Endothelial cell (in vitro differentiated cells): ENCODE data around the gene SERTAD3. TPM values are rescaled to one million over a fixed set of nuclear protein-coding genes. Genes with fewer than 3 reads are reported as not detected.
"Not testable (repeated sequence)": the region's sequence is repeated elsewhere in the genome, so short reads cannot be mapped to it uniquely, and the experiment has no call there.

Experiments used
- DNase-seq: peaks from one replicate; pipeline ENCODE4 v3.0.0; 2021; ENCODE audit warnings: low spot score
- H3K27ac Mint-ChIP-seq: one replicate; pipeline ENCODE4 v1.8.0; 2021; ENCODE audit warnings: mixed read lengths, inconsistent platforms; ENCODE audit not compliant: unreplicated experiment
- H3K27me3 Mint-ChIP-seq: one replicate; pipeline ENCODE4 v1.8.0; 2021; ENCODE audit warnings: mild to moderate bottlenecking, moderate library complexity, mixed read lengths, inconsistent platforms; ENCODE audit not compliant: unreplicated experiment
- H3K36me3 Mint-ChIP-seq: one replicate; pipeline ENCODE4 v1.8.0; 2021; ENCODE audit warnings: mild to moderate bottlenecking, low read depth, mixed read lengths, inconsistent platforms; ENCODE audit not compliant: unreplicated experiment
- H3K4me1 Mint-ChIP-seq: one replicate; pipeline ENCODE4 v1.8.0; 2021; ENCODE audit warnings: mild to moderate bottlenecking, mixed read lengths, inconsistent platforms; ENCODE audit not compliant: unreplicated experiment
- H3K4me3 Mint-ChIP-seq: one replicate; pipeline ENCODE4 v1.8.0; 2021; ENCODE audit warnings: mild to moderate bottlenecking, mixed read lengths, inconsistent platforms; ENCODE audit not compliant: unreplicated experiment
- H3K9me3 Mint-ChIP-seq: one replicate; pipeline ENCODE4 v1.8.0; 2021; ENCODE audit warnings: mixed read lengths, inconsistent platforms; ENCODE audit not compliant: unreplicated experiment
- long read RNA-seq: library from polyadenylated mRNA; unstranded; transcript quantifications from one replicate; pipeline ENCODE4 v2.0.0, GENCODE V29; 2020; ENCODE audit not compliant: unreplicated experiment
- total RNA-seq: library from RNA; stranded (reverse); fragmentation: NEBNext Ultra II Directional; extraction: Animal tissue kit (Norgen Biotek cat#: 25700); gene quantifications from one replicate; pipeline ENCODE4 v1.2.1, GENCODE V29; 2021; ENCODE audit not compliant: unreplicated experiment
- TF ChIP-seq, protein P1 (sequence below): fragments of 200-600 bp; sonication (generic); IDR thresholded peaks from one replicate; pipeline ENCODE4 v1.5.0; 2021; ENCODE audit warnings: antibody characterized with exemption; ENCODE audit not compliant: unreplicated experiment

SERTAD3 gene, protein sequence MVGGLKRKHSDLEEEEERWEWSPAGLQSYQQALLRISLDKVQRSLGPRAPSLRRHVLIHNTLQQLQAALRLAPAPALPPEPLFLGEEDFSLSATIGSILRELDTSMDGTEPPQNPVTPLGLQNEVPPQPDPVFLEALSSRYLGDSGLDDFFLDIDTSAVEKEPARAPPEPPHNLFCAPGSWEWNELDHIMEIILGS
- 42.9 TPM for total RNA-seq
- long read RNA-seq, transcript SERTAD3-201 (2 exons, 1,734 nt) = major isoform, 28 of 32 reads
- long read RNA-seq, partial matches to known transcripts = 0 of 32 reads
- long read RNA-seq, other reads (novel, unspliced or antisense) = 4 of 32 reads

DNA sequence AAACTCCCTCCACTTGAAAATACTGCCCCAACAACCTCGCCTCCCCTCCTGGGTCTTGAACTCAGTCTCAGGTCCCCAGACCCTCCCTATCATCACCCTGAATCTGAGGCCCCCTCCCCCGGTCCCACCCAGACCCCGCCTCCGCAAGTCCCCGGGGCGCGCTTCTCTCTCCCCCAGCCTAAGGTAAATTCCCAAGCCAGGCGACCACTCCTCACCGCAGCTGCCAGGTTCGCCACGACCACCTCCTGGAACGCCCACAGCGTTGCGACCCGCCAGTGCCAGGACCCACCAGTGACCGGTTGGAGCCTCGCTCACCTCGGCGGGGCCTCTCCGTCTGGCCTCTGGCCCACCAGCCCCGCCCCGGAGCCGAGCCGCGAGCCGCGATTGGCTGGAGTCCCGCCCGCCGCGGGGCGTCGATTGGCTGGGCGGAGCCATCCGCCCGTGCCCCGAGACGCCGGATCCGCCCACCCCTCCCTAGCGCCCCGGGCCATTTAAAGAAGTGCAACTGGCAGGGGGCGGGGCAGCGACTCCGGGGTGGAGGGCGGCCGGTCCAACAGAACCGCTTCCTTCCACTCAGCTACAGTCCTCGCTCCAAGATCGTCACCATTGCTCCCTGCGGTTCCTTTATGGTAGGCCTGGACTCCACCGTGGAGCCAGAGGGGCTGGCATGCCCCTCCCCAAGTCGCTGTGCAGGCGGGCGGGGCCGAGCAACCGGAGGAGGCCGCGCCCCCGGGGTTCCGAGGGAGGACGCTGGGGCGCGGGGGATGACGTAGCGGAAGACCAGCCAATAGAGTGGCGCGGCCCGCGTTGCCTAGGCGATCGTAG is at the start of gene SERTAD3:
Gene SERTAD3, minus strand, starts transcription at position 336 of the 825 bp plus-strand sequence. CDS start 2,255 bp downstream, outside the sequence.
- Mint-ChIP-seq H3K36me3 (peaks cover 21% of the 10 kb centered on the region), H3K4me3 (peak within 1 kb of the TSS; percentile 99), H3K9me3 (no peaks in the 10 kb centered on the region), H3K27ac (peak within 1 kb of the TSS; percentile 100), H3K27me3 (peaks cover 6% of the 10 kb centered on the region), H3K4me1 (peaks cover 18% of the 10 kb centered on the region)
- TF ChIP-seq, protein P1, sequence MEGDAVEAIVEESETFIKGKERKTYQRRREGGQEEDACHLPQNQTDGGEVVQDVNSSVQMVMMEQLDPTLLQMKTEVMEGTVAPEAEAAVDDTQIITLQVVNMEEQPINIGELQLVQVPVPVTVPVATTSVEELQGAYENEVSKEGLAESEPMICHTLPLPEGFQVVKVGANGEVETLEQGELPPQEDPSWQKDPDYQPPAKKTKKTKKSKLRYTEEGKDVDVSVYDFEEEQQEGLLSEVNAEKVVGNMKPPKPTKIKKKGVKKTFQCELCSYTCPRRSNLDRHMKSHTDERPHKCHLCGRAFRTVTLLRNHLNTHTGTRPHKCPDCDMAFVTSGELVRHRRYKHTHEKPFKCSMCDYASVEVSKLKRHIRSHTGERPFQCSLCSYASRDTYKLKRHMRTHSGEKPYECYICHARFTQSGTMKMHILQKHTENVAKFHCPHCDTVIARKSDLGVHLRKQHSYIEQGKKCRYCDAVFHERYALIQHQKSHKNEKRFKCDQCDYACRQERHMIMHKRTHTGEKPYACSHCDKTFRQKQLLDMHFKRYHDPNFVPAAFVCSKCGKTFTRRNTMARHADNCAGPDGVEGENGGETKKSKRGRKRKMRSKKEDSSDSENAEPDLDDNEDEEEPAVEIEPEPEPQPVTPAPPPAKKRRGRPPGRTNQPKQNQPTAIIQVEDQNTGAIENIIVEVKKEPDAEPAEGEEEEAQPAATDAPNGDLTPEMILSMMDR = no peak
- DNase-seq = peak; percentile 99

DNA sequence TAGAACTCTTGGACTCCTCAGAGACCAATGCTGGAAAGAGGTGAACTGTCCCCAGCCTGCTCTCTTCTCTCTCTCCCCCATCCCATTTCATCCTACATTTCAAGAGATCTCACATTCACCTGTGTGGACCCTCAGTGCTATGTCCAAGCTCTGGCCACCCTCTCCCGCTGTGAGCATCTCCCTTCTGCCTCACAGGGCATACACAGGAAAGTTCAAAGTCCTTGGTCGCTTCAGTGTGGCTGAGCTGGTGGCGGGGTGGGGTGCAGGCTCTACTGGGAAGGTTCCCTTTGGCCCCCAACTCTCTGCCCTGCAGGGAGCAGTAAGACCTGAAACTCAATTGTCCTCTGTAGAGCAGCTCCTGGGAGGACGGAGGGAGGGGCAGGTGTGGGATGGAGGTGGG is 49.6 kb upstream of the SERTAD3 start:
- H3K36me3 Mint-ChIP-seq = peaks cover 4% of the 10 kb centered on the region
- no peak overlapping the region for H3K27ac Mint-ChIP-seq
- TF ChIP-seq, protein P1 = no peak
- H3K4me3 Mint-ChIP-seq = no peak overlapping the region
- H3K9me3 Mint-ChIP-seq = peaks cover 4% of the 10 kb centered on the region
- DNase-seq = no peak
- H3K27me3 Mint-ChIP-seq = peaks cover 9% of the 10 kb centered on the region
- H3K4me1 Mint-ChIP-seq = no peaks in the 10 kb centered on the region

DNA sequence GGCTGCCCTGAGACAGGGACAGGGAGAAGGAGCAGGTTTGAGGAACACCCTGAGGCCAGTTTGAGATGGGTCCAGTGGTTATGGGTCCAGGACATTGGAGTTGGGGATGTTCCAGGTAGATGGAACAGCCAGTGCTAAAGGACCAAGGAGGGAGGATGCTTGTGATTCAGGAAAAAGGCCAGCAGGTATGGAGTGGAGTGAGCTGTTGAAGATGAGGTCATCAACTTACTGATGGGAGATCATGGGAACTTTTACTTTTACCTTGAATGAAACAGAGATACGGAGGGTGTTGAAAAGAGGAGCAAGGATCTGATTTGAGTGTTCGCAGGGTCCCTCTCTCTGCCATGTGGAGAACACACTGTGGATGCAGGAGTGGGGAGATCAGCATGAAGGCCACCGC is 48.1 kb upstream of the SERTAD3 start:
- Mint-ChIP-seq H3K4me3 (no peak overlapping the region), H3K27me3 (peaks cover 4% of the 10 kb centered on the region), H3K4me1 (no peaks in the 10 kb centered on the region), H3K36me3 (peaks cover 4% of the 10 kb centered on the region), H3K27ac (no peak overlapping the region), H3K9me3 (peaks cover 4% of the 10 kb centered on the region)
- TF ChIP-seq, protein P1 = no peak
- DNase-seq = no peak

DNA sequence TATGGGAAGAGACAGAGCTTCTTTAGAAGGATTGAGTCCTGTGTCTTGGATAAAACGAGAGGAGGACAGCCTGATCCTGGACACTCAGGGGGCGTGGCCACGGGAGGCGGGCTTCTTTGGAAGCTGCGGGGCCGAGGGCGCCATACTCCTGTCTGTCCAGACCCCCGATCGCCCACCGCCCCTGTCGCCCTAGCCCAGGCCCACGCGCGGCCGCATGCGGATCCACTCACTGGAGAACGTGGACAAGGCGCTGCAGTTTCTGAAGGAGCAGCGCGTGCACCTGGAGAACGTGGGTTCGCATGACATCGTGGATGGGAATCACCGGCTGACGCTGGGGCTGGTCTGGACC is 45.7 kb upstream of the SERTAD3 start:
- Mint-ChIP-seq H3K27ac (no peak overlapping the region), H3K4me3 (no peak overlapping the region), H3K9me3 (peaks cover 4% of the 10 kb centered on the region), H3K27me3 (peaks cover 2% of the 10 kb centered on the region), H3K4me1 (no peaks in the 10 kb centered on the region), H3K36me3 (peaks cover 4% of the 10 kb centered on the region)
- TF ChIP-seq, protein P1 = no peak
- DNase-seq = no peak

DNA sequence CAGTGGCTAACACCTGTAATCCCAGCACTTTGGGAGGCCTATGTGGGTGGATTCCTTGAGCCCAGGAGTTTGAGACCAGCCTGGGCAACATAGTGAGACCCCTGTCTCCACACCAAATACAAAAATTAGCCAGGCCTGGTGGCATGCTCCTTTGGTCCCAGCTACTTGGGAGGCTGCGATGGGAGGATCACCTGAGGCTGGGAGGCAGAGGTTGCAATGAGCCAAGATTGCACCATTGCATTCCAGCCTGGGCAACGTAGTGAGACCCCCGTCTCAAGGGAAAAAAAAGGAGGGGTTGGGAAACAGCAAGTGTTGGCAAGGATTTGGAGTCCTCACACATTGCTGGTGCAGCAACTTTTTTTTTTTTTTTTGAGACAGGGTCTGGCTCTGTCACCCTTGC is 41.9 kb upstream of the SERTAD3 start:
- Mint-ChIP-seq H3K27me3 (peaks cover 2% of the 10 kb centered on the region), H3K4me3 (no peak overlapping the region), H3K36me3 (peaks cover 2% of the 10 kb centered on the region), H3K27ac (no peak overlapping the region), H3K9me3 (peaks cover 2% of the 10 kb centered on the region), H3K4me1 (no peaks in the 10 kb centered on the region)
- TF ChIP-seq, protein P1 = no peak
- no peak for DNase-seq

DNA sequence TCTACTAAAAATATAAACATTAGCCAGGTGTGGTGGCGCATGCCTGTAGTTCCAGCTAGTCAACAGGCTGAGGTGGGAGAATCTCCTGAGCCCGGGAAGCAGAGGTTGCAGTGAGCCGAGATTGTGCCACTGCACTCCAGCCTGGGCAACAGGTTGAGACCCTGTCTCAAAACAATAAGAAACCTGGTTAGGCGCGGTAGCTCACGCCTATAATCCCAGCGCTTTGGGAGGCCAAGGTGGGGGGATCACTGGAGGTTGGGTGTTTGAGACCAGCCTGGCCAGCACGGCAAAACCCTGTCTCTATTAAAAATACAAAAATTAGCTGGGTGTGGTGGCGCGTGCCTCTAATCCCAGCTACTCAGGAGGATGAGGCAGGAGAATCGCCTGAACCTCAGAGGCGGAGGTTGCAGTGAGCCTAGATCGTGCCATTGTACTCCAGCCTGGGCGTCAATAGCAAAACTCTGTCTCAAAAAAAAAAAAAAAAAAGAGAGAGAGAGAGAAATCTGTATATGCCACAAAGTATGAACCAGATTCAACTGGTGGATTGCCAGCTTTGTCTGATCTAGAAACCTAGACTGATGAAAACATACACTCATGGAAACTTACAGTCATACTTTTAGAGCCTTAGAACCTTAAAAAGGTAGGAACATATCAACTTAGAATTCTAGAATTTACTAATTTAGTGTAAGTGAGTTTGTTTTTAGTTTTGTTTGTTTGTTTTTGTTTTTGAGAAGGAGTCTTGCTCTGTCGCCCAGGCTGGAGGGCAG is 31.9 kb upstream of the SERTAD3 start:
- not testable (repeated sequence) for H3K4me3 Mint-ChIP-seq, H3K9me3 Mint-ChIP-seq, DNase-seq, H3K27ac Mint-ChIP-seq, H3K36me3 Mint-ChIP-seq, H3K4me1 Mint-ChIP-seq, H3K27me3 Mint-ChIP-seq
